Trophoblast cell (in vitro differentiated cells and primary cell): Measurements from ENCODE around the gene ADAMTSL5.

Source experiments
- DNase-seq, 2 donors: peaks; one replicate each; pipeline ENCODE4 v3.0.0-alpha.2; 2016
- H2AFZ ChIP-seq: 2 replicates; pipeline ENCODE4 v1.6.1; 2013; ENCODE audit warnings: low read length, moderate library complexity, mild to moderate bottlenecking; ENCODE audit not compliant: insufficient read depth, poor library complexity
- H2AK5ac ChIP-seq: 2 replicates; pipeline ENCODE4 v1.6.1; 2013; ENCODE audit warnings: mild to moderate bottlenecking, low read length
- H2BK120ac ChIP-seq: 2 replicates; pipeline ENCODE4 v1.6.1; 2013; ENCODE audit warnings: low read length, mild to moderate bottlenecking, moderate library complexity; ENCODE audit not compliant: insufficient read depth, poor library complexity
- H2BK12ac ChIP-seq: 2 replicates; pipeline ENCODE4 v1.6.1; 2013; ENCODE audit warnings: mild to moderate bottlenecking, low read length, moderate library complexity
- H2BK5ac ChIP-seq: 2 replicates; pipeline ENCODE4 v1.6.1; 2013; ENCODE audit warnings: low read length, low read depth, moderate library complexity, mild to moderate bottlenecking; ENCODE audit not compliant: poor library complexity
- H3K14ac ChIP-seq: 2 replicates; pipeline ENCODE4 v1.6.1; 2013; ENCODE audit warnings: mild to moderate bottlenecking, low read length
- H3K18ac ChIP-seq: 2 replicates; pipeline ENCODE4 v1.6.1; 2013; ENCODE audit warnings: mild to moderate bottlenecking, low read length
- H3K23ac ChIP-seq: 2 replicates; pipeline ENCODE4 v1.6.1; 2013; ENCODE audit warnings: low read length
- H3K27ac ChIP-seq: 2 replicates; pipeline ENCODE4 v1.5.1; 2013; ENCODE audit warnings: low read depth, mild to moderate bottlenecking, inconsistent platforms, low read length, moderate library complexity
- H3K27me3 ChIP-seq: 2 replicates; pipeline ENCODE4 v1.6.1; 2013; ENCODE audit warnings: inconsistent platforms, mild to moderate bottlenecking, low read length, moderate library complexity; ENCODE audit not compliant: insufficient read depth
- H3K36me3 ChIP-seq, 2 experiments: 1 replicate in 1 of 2; 2 replicates in 1 of 2; pipeline ENCODE4 v1.6.1; 2013; ENCODE audit warnings: low read length in 2 of 2, mild to moderate bottlenecking in 2 of 2, moderate library complexity in 1 of 2; ENCODE audit not compliant: insufficient read depth in 2 of 2, control insufficient read depth in 1 of 2
- H3K4ac ChIP-seq: 2 replicates; pipeline ENCODE4 v1.6.1; 2013; ENCODE audit warnings: low read depth, mild to moderate bottlenecking, low read length, moderate library complexity
- H3K4me1 ChIP-seq, 2 experiments: 1 replicate in 1 of 2; 2 replicates in 1 of 2; pipeline ENCODE4 v1.6.1; 2013; ENCODE audit warnings: low read length in 2 of 2, mild to moderate bottlenecking in 2 of 2, moderate library complexity in 1 of 2; ENCODE audit not compliant: insufficient read depth in 2 of 2, control insufficient read depth in 1 of 2
- H3K4me2 ChIP-seq: 2 replicates; pipeline ENCODE4 v1.6.1; 2013; ENCODE audit warnings: inconsistent platforms, mild to moderate bottlenecking, low read length, moderate library complexity
- H3K4me3 ChIP-seq: 2 replicates; pipeline ENCODE4 v1.5.1; 2013; ENCODE audit warnings: mild to moderate bottlenecking, low read depth, low read length, inconsistent platforms
- H3K79me1 ChIP-seq: one replicate; pipeline ENCODE4 v1.6.1; 2013; ENCODE audit warnings: low read length
- H3K79me2 ChIP-seq: 2 replicates; pipeline ENCODE4 v1.6.1; 2013; ENCODE audit warnings: low read length, mild to moderate bottlenecking; ENCODE audit not compliant: control insufficient read depth, insufficient read depth, poor library complexity
- H3K9ac ChIP-seq: 2 replicates; pipeline ENCODE4 v1.6.1; 2013; ENCODE audit warnings: mild to moderate bottlenecking, low read length
- H3K9me3 ChIP-seq: 2 replicates; pipeline ENCODE4 v1.6.1; 2013; ENCODE audit warnings: low read depth, mild to moderate bottlenecking, control low read depth, inconsistent platforms, low read length; ENCODE audit not compliant: insufficient read depth
- H4K12ac ChIP-seq: 2 replicates; pipeline ENCODE4 v1.6.1; 2013; ENCODE audit warnings: low read depth, mild to moderate bottlenecking, low read length, moderate library complexity
- H4K8ac ChIP-seq: 2 replicates; pipeline ENCODE4 v1.6.1; 2013; ENCODE audit warnings: low read depth, mild to moderate bottlenecking, low read length, moderate library complexity
- H4K91ac ChIP-seq: one replicate; pipeline ENCODE4 v1.6.1; 2013; ENCODE audit warnings: low read depth, mild to moderate bottlenecking, low read length, moderate library complexity
- WGBS: extraction: QIAGEN DNeasy Blood & Tissue Kit; methylation state at CpG from one replicate; pipeline ENCODE4 v1.1.7; 2013; ENCODE audit warnings: missing lambda C conversion rate; ENCODE audit not compliant: insufficient read length, insufficient coverage; ENCODE audit errors: extremely low coverage; 5-methylcytosine and 5-hydroxymethylcytosine counted together

Gene ADAMTSL5

DNA sequence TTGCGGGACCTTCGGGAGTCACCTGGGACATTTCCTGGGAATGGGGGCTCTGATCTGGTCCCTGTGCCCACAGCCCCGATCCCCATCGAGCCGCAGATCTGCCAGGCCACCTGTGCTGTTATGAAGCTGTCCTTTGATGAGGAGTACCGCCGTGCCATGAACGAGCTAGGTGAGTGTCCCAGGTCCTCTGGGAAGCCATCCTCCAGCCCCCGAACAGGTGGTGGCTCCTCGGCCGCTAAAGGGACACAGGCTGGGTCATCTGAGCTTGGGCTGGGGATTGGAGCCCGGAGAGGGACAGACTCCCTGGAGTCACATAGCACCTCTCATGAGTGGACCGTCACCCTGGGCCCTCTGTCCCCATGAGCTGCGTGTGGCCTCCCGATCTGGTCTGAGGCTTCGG lies 54.9 kb downstream of the ADAMTSL5 start:
- Histone ChIP-seq H2BK12ac (no peak overlapping the region), H2BK5ac (no peak overlapping the region), H4K12ac (no peak overlapping the region), H3K23ac (no peak overlapping the region), H3K9me3 (peaks cover 15% of the 10 kb centered on the region), H3K79me2 (no peaks in the 10 kb centered on the region), H2AK5ac (no peak overlapping the region), H3K18ac (no peak overlapping the region), H3K4me3 (no peak overlapping the region), H3K14ac (no peak overlapping the region), H4K8ac (no peak overlapping the region), H2BK120ac (no peak overlapping the region), H3K27me3 (no peaks in the 10 kb centered on the region), H3K79me1 (no peaks in the 10 kb centered on the region), H3K36me3 (peaks cover 3 to 5% of the 10 kb centered on the region in 2 experiments), H3K27ac (no peak overlapping the region), H3K4ac (no peak overlapping the region), H3K9ac (no peak overlapping the region), H4K91ac (no peak overlapping the region), H3K4me2 (no peak overlapping the region), H2AFZ (no peak overlapping the region), H3K4me1 (no peaks in the 10 kb centered on the region)
- DNase-seq, result no peak
- WGBS, result no CpG with 5 or more reads among the region's 16 CpGs

- peaks cover 17% of the 10 kb centered on the region for H3K9me3 ChIP-seq
- H4K91ac ChIP-seq, result no peak overlapping the region
- no peaks in the 10 kb centered on the region for H3K79me2 ChIP-seq
- no peak overlapping the region for H4K12ac ChIP-seq
- H3K23ac ChIP-seq, result no peak overlapping the region
- WGBS, result no CpG with 5 or more reads among the region's 48 CpGs
- H3K27ac ChIP-seq, result no peak overlapping the region
- no peak overlapping the region for H2BK12ac ChIP-seq
- H3K36me3 ChIP-seq, result peaks cover 3 to 5% of the 10 kb centered on the region in 2 experiments
- H3K4me2 ChIP-seq, result no peak overlapping the region
- no peak overlapping the region for H2AK5ac ChIP-seq
- no peak overlapping the region for H2AFZ ChIP-seq
- H4K8ac ChIP-seq, result no peak overlapping the region
- H2BK5ac ChIP-seq, result no peak overlapping the region
- H3K14ac ChIP-seq, result no peak overlapping the region
- no peaks in the 10 kb centered on the region for H3K4me1 ChIP-seq
- H3K4ac ChIP-seq, result no peak overlapping the region
- H3K9ac ChIP-seq, result no peak overlapping the region
- H3K27me3 ChIP-seq, result peaks cover 4% of the 10 kb centered on the region
- no peak overlapping the region for H3K4me3 ChIP-seq
- H3K79me1 ChIP-seq, result no peaks in the 10 kb centered on the region
- peak in 1 of 2 donors; percentile 33 for DNase-seq
- no peak overlapping the region for H3K18ac ChIP-seq
- H2BK120ac ChIP-seq, result no peak overlapping the region
Observed at GRCh38 chr19:1457031-1457739, 55.6 kb downstream of the ADAMTSL5 start.

- DNase-seq, result no peak
- no CpG with 5 or more reads among the region's 43 CpGs for WGBS
Observed at GRCh38 chr19:1456121-1456900, 56.5 kb downstream of the ADAMTSL5 start.

GRCh38 chr19:1455336-1456120 lies 57.3 kb downstream of the ADAMTSL5 start:
- Histone ChIP-seq H3K23ac (no peak overlapping the region), H2BK5ac (no peak overlapping the region), H2BK12ac (no peak overlapping the region), H4K8ac (no peak overlapping the region), H3K9ac (no peak overlapping the region), H3K4me3 (no peak overlapping the region), H3K14ac (no peak overlapping the region), H3K4me2 (no peak overlapping the region), H3K27ac (no peak overlapping the region), H3K18ac (no peak overlapping the region), H3K36me3 (peaks cover 3 to 5% of the 10 kb centered on the region in 2 experiments), H2AK5ac (no peak overlapping the region), H4K12ac (no peak overlapping the region), H4K91ac (no peak overlapping the region), H3K79me1 (no peaks in the 10 kb centered on the region), H3K4me1 (no peaks in the 10 kb centered on the region), H3K9me3 (peaks cover 19% of the 10 kb centered on the region), H2BK120ac (no peak overlapping the region), H2AFZ (no peak overlapping the region), H3K4ac (no peak overlapping the region), H3K27me3 (peaks cover 20% of the 10 kb centered on the region), H3K79me2 (no peaks in the 10 kb centered on the region)
- DNase-seq, result peak in 1 of 2 donors; percentile 51
- WGBS, result no CpG with 5 or more reads among the region's 42 CpGs

More at GRCh38 chr19:1456121-1456900, 56.5 kb downstream of the ADAMTSL5 start:
- Histone ChIP-seq H2BK120ac (no peak overlapping the region), H2AK5ac (no peak overlapping the region), H3K4ac (no peak overlapping the region), H4K12ac (no peak overlapping the region), H3K27me3 (peaks cover 12% of the 10 kb centered on the region), H2AFZ (no peak overlapping the region), H3K9ac (no peak overlapping the region), H2BK12ac (no peak overlapping the region), H3K79me2 (no peaks in the 10 kb centered on the region), H3K9me3 (peaks cover 17% of the 10 kb centered on the region), H3K27ac (no peak overlapping the region), H3K14ac (no peak overlapping the region), H4K91ac (no peak overlapping the region), H3K4me2 (no peak overlapping the region), H3K4me1 (no peaks in the 10 kb centered on the region), H2BK5ac (no peak overlapping the region), H3K36me3 (peaks cover 3 to 5% of the 10 kb centered on the region in 2 experiments), H3K79me1 (no peaks in the 10 kb centered on the region), H3K18ac (no peak overlapping the region), H3K23ac (no peak overlapping the region), H4K8ac (no peak overlapping the region), H3K4me3 (no peak overlapping the region)
